ELF-1 (cell line): ENCODE data around the gene COL4A1.
A peak's percentile ranks its signal among the peaks of the same experiment; 100 is the strongest.

Experiments
- DNase-seq: peaks from one replicate; pipeline ENCODE4 v3.0.0-alpha.2; 2016; ENCODE audit warnings: low read depth, low spot score

Gene COL4A1

GRCh38 chr13:110166598-110166997 lies 140.4 kb downstream of the COL4A1 start:
- DNase-seq: no peak

- no peak for DNase-seq
These were observed 142.3 kb downstream of the COL4A1 start for GRCh38 chr13:110164706-110165105.

- no peak for DNase-seq
These were observed 143.9 kb downstream of the COL4A1 start for GRCh38 chr13:110162866-110163658.

GRCh38 chr13:110162053-110162452 lies 144.9 kb downstream of the COL4A1 start:
- DNase-seq: no peak

GRCh38 chr13:110161112-110161882 lies 145.7 kb downstream of the COL4A1 start:
- no peak for DNase-seq

- no peak for DNase-seq
These were observed 148.7 kb downstream of the COL4A1 start for GRCh38 chr13:110158226-110158625.

- no peak for DNase-seq
These were observed 149.2 kb downstream of the COL4A1 start for GRCh38 chr13:110157718-110158117.

GRCh38 chr13:110156301-110157049 lies 150.5 kb downstream of the COL4A1 start:
- no peak for DNase-seq

GRCh38 chr13:110155072-110155471 lies 151.9 kb downstream of the COL4A1 start:
- peak; percentile 53 for DNase-seq

- no peak for DNase-seq
These were observed 152.5 kb downstream of the COL4A1 start for GRCh38 chr13:110154410-110154933.

GRCh38 chr13:110152351-110152750 lies 154.6 kb downstream of the COL4A1 start:
- DNase-seq: no peak

- no peak for DNase-seq
These were observed 155.5 kb downstream of the COL4A1 start for GRCh38 chr13:110151462-110151861.

GRCh38 chr13:110150384-110151101 lies 156.4 kb downstream of the COL4A1 start:
- no peak for DNase-seq

GRCh38 chr13:110149036-110149435 lies 157.9 kb downstream of the COL4A1 start:
- no peak for DNase-seq

GRCh38 chr13:110140099-110140498 lies 166.9 kb downstream of the COL4A1 start:
- DNase-seq: no peak

GRCh38 chr13:110138700-110139036 lies 168.3 kb downstream of the COL4A1 start:
- no peak for DNase-seq

GRCh38 chr13:110138010-110138699 lies 168.8 kb downstream of the COL4A1 start:
- DNase-seq: peak; percentile 73

- no peak for DNase-seq
These were observed 169.3 kb downstream of the COL4A1 start for GRCh38 chr13:110137680-110138009.

- DNase-seq: no peak
These were observed 170.0 kb downstream of the COL4A1 start for GRCh38 chr13:110136660-110137585.
